ENCODE data around the gene CUL4A.

DNA sequence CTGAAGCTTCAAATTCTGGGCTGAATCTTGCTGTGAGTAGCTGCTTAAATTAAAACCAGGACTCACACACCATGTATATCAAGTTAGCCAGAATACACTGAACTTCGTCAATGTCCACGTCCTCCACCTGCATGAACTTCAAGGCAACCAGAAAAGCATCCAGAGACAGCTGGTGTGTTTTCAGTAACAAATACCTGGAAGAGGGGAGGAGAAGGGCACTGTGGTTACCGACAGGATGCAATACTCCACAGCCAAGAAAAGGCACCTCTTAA is 30.6 kb upstream of the CUL4A start:
- TF ChIP-seq, protein P1, sequence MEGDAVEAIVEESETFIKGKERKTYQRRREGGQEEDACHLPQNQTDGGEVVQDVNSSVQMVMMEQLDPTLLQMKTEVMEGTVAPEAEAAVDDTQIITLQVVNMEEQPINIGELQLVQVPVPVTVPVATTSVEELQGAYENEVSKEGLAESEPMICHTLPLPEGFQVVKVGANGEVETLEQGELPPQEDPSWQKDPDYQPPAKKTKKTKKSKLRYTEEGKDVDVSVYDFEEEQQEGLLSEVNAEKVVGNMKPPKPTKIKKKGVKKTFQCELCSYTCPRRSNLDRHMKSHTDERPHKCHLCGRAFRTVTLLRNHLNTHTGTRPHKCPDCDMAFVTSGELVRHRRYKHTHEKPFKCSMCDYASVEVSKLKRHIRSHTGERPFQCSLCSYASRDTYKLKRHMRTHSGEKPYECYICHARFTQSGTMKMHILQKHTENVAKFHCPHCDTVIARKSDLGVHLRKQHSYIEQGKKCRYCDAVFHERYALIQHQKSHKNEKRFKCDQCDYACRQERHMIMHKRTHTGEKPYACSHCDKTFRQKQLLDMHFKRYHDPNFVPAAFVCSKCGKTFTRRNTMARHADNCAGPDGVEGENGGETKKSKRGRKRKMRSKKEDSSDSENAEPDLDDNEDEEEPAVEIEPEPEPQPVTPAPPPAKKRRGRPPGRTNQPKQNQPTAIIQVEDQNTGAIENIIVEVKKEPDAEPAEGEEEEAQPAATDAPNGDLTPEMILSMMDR (IDR thresholded peaks at IDR 0.05): no peak
- TF ChIP-seq POLR2A (IDR thresholded peaks at IDR 0.05): no peak
- TF ChIP-seq EP300 (IDR thresholded peaks at IDR 0.05; ENCODE audit: low read depth): no peak

Data from transverse colon (tissue), 3 donors.